Activated CD4-positive, alpha-beta T cell treated with anti-CD3 and anti-CD28 coated beads, Interleukin-10, Interleukin-2, amounts not matched to agents 100 ng/mL and 50 ng/mL, durations not matched to agents 16 hours and 8 hours (primary cell): ENCODE results near the gene BFSP2.
"Not testable (repeated sequence)": the region's sequence is repeated elsewhere in the genome, so short reads cannot be mapped to it uniquely, and the experiment has no call there.

Experiments used
- DNase-seq: peaks from one replicate; pipeline ENCODE4 v3.0.0-alpha.2; 2020

Gene BFSP2

GRCh38 chr3:133460809-133461208 is 61.0 kb downstream of the BFSP2 start:
- DNase-seq = peak; percentile 67

DNA sequence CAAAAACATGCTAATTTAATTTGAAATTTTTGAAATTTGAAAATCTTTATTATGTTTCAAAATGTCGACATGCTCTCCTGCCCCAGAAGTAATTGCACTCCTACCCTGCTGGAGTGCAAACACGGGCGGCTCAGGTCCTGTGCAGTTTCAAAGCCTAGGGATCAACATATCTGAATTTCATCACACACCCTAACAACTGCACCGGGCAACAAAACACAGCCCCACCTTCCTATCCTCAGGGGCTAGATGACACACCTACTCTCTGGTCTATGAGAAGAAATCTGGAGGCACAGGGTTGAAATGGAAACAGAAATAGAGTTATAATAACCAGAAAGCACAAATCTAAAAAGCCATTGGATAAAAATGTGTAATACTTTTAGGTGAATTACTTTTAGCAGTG is 61.4 kb downstream of the BFSP2 start:
- no peak for DNase-seq

DNA sequence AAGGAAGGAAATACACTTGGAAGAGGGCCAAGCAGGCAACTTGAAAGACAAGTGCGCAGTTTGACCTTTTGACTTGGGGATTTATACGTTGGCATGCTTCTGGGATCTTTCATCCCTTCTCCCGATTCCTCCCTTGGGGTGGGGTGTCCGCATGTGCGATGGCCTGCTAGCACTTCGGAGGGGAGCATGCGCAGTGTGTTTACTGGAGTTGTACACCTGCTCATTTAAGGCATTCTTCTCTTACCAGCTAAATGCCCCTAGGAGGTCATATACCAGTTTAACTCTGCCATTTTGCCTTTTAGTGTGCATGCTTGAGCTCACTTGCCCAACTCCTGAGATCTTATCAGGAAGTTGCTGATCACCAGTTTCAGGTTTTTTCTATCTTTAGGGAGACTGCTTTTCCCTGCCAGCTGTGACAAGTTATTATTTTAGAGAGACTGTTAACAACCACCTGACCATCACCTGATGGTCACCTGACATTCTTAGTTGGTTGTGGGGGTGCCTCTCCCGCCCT is 63.5 kb downstream of the BFSP2 start:
- no peak for DNase-seq

- peak; percentile 21 for DNase-seq
Observed at GRCh38 chr3:133464573-133464972, 64.7 kb downstream of the BFSP2 start.

DNA sequence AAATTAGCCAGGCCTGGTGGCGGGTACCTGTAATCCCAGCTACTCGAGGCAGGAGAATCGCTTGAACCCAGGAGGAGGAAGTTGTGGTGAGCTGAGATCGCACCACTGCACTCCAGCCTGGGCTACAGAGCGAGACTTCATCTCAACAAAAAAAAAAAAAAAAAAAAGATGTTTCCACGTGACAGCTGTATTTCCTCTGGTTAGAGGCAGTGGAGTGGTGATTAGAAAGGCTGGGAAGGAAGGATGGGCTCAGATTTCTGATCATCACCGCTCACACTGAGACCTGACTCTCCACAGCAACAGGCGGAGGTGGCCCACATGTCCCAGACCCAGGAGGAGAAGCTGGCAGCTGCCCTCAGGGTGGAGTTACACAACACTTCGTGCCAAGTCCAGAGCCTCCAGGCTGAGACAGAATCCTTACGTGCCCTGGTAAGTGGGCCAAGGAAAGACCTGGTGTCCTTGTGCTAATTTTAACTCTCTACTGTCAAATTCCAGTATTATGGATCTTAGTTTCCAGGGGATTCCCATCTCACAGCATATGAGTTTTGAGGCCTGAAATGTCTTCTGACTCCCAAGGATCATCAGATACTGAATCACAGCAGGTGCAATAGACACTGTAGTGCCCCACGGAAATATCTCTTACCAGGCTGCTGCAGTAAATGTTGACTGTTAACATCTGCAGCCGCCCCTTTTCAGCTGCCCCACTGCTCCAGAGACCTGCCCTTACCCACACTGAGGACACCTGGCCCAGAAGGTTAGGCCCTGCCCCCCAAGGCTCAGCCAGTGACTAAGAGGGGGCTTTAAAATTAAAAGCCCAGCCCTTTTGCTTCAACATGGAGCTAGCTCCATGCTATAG is 66.9 kb downstream of the BFSP2 start:
- DNase-seq = no peak

GRCh38 chr3:133467780-133468179 is 67.9 kb downstream of the BFSP2 start:
- DNase-seq = no peak

- no peak for DNase-seq
Observed at GRCh38 chr3:133468251-133468721, 68.4 kb downstream of the BFSP2 start.

DNA sequence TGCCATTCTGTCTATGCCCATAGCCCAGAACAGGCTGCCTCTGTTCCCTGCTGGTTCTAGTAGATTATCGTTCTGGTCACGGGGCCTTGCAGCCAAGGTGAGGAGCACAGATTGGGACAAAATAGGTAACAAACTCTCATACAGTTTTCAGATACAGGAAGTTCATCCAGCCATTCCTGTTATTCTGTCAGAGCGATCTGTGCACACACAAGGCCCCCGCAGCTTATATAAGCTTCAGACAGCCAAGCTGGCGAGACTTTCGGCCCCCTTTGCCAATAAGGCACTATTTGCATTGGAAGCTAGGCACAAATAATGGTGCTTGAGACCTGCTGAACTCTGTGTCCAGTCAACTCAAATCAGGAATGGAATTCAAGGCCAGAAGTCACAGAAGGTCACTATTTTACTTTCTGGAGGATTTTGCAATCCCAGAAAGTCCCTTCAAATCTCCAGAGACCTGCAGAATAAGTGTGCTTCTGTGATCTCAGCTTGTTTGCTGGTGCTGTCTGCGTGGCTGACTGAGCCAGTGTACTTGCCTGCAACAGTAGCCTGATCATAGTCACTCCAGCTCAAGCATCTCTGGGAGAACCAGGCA is 69.4 kb downstream of the BFSP2 start:
- no peak for DNase-seq

DNA sequence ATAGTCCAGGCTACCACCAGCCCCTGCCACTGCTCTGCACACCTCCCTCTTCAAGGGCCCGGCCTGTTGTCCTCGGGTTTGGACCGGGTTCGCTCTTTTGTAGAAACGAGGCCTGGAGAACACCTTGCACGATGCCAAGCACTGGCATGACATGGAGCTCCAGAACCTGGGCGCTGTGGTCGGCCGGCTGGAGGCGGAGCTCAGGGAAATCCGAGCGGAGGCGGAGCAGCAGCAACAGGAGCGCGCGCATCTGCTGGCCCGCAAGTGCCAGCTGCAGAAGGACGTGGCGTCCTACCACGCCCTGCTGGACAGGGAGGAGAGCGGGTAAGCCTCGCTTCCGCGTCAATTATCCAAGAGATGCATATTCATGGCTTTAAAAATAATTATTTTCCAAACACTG is 72.4 kb downstream of the BFSP2 start:
- no peak for DNase-seq

- no peak for DNase-seq
Observed at GRCh38 chr3:133472889-133473288, 73.0 kb downstream of the BFSP2 start.

DNA sequence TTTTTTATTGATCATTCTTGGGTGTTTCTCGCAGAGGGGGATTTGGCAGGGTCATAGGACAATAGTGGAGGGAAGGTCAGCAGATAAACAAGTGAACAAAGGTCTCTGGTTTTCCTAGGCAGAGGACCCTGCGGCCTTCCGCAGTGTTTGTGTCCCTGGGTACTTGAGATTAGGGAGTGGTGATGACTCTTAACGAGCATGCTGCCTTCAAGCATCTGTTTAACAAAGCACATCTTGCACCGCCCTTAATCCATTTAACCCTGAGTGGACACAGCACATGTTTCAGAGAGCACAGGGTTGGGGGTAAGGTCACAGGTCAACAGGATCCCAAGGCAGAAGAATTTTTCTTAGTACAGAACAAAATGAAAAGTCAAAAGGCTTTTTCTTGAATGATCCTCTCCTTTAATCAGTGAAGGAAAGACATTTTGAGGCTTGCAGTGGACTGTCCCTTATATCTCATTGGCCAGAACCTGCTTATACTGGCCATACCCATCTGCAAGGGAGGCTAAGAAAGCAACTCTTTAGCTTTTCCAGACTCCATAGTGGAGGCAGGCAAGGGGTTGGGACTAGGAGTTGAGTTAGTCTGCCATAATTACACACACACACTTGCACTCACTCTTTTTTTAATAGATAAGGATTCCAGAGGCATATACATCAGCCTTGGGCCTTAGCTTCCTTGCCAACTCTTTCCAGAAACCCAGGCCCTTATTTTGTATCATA is 73.8 kb downstream of the BFSP2 start:
- not testable (repeated sequence) for DNase-seq

DNA sequence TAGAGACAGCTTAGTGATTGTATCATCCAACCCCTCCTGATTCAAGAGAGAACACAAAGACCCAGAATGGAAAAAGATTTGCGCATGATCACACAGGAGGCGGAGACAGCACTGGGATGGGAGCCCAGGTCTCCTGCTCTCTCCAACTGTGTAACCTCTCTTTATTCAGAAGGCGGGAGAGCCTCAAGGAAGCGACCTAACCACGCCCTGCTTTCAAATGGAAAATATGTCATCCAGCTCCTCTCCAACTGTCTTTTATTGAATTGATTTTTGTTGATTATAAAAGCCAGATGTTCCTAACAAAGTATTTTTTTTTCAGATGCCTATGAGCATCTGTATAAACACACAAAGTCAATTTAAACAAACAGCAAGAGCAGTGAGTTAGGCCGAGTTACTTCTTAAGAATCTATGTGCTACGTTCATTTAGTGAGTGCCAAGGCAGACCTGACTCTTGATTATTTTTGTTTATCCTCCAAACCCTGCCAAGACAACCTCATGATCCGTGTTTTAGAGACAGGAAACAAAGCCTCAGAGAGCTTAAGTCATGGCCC is 74.5 kb downstream of the BFSP2 start:
- DNase-seq = no peak

- no peak for DNase-seq
Observed at GRCh38 chr3:133474817-133475216, 75.0 kb downstream of the BFSP2 start.

- peak; percentile 83 for DNase-seq
Observed at GRCh38 chr3:133475245-133476010, 75.6 kb downstream of the BFSP2 start.

GRCh38 chr3:133476971-133477375 is 77.1 kb downstream of the BFSP2 start:
- DNase-seq = no peak

DNA sequence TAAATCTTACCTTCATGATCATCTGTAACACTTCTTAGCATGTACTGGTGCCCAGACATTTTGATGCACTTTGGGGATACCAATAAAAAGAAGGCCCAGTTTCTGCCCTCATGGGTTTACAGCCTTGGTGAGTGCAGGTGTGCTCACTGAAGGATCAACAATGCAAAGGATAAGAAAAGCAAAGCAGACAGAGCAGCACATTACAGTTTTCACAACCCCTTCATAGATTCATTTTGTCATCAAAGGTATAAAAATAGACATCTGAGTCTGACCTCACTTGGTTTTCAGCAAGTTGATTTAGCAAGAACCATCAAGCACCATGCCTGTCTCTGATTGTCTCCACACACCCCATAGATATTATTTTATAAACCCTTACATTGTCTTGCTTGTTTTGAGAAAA is 77.6 kb downstream of the BFSP2 start:
- DNase-seq = no peak

DNA sequence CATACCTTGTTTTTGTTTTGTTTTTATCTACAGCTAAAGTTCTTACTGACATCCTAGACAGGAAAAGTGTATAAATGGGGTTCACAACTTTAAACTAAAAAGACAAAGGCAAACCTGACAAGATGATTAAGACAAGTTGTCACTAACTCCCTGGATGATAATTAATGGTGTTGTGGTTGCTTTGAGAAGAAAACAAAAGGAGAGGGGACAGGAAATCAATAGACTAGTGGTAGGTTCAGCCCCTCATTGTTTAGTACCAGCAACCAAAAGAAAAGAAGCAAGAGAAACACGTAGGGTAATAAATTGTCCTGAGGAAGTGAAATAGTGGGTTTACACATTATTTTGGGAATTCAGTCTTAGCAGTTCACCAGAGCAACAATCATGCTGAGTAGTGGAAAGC is 78.8 kb downstream of the BFSP2 start:
- no peak for DNase-seq

DNA sequence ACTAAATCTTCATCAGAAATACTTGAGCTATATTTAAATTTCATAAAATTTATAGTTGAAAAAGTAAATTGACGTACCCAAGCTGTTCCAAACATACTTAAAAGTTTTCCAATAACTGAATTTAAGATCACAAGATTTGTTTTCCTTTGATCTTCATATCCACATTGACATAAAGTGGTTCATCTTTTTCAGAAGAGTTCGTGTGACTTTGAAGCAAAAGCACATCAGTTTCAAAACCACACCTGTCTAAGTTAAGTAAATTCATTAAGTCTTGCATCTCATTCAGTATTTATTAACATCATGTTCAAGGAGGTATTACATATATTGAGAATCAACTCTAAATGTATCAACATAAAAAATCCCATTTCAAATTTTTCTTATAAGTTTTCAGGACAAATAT is 79.5 kb downstream of the BFSP2 start:
- DNase-seq = no peak

- DNase-seq = no peak
Observed at GRCh38 chr3:133479895-133480669, 80.2 kb downstream of the BFSP2 start.

GRCh38 chr3:133482474-133482873 is 82.6 kb downstream of the BFSP2 start:
- DNase-seq = not testable (repeated sequence)

GRCh38 chr3:133486658-133487057 is 86.8 kb downstream of the BFSP2 start:
- no peak for DNase-seq

GRCh38 chr3:133487204-133487603 is 87.3 kb downstream of the BFSP2 start:
- DNase-seq = no peak
